HCT116 (cell line): Measurements from ENCODE around the gene DUSP28. TPM values are rescaled to one million over a fixed set of nuclear protein-coding genes. Genes with fewer than 3 reads are reported as not detected.

Source experiments
- ATAC-seq: fragments of 200-7000 bp; cut with Tn5 transposase; 2 replicates; pipeline ENCODE4 v1.9.1; 2020; ENCODE audit warnings: mild to moderate bottlenecking, moderate library complexity
- BruUV-seq: library from RNA; stranded (reverse); fragments of 400-500 nt; replicated peaks from 2 replicates; lab custom pipeline; 2021; lab: Mats Ljungman, UMichigan
- CTCF ChIA-PET: fragments of 300-600 bp; sonication (Branson Sonifier 250); formaldehyde crosslinking; loops from one replicate; lab custom pipeline; 2021; ENCODE audit warnings: antibody characterized with exemption; lab: Charles Lee
- POLR2A ChIA-PET: fragments of 300-600, 350-600 bp; sonication (Branson Sonifier 250); formaldehyde crosslinking; loops from one replicate; lab custom pipeline; 2021; ENCODE audit warnings: antibody characterized with exemption; lab: Charles Lee
- RAD21 ChIA-PET, 2 experiments: fragments of 300-600 bp; sonication (Branson Sonifier 250); formaldehyde crosslinking; loops; one replicate each; lab custom pipeline; 2023; ENCODE audit warnings: low total read pairs in 2 of 2; ENCODE audit not compliant: uncharacterized antibody in 2 of 2, unreplicated experiment in 2 of 2, low non-redundant PET in 1 of 2; lab: Charles Lee
- DNase-seq: peaks from one replicate; pipeline ENCODE4 v3.0.0-alpha.2; 2010; ENCODE audit warnings: low read depth, low spot score
- H2AFZ ChIP-seq: fragments of 200-600 bp; shearing (Covaris generic), sonication (generic); 2 replicates; pipeline ENCODE4 v1.6.1; 2017; ENCODE audit warnings: low read depth, mixed run types, mixed read lengths, antibody characterized with exemption, low read length; ENCODE audit not compliant: poor library complexity, severe bottlenecking
- H3K27ac ChIP-seq: 2 replicates; pipeline ENCODE4 v1.5.1; 2012; ENCODE audit warnings: low read depth, low read length
- H3K27me3 ChIP-seq: fragments of 200-600 bp; sonication (generic); 2 replicates; pipeline ENCODE4 v1.6.1; 2016; ENCODE audit warnings: mixed run types, low read length, mixed read lengths; ENCODE audit not compliant: insufficient read depth
- H3K36me3 ChIP-seq, 2 experiments: fragments of 200-500 bp in 1 of 2; fragments of 200-600 bp in 1 of 2; sonication (Bioruptor generic) in 1 of 2; sonication (generic) in 1 of 2; 2 replicates each; pipeline versions ENCODE4 v1.5.1 to v1.6.1; 2014 to 2016; ENCODE audit warnings: low read length in 2 of 2, inconsistent platforms in 1 of 2, mixed read lengths in 1 of 2, mixed run types in 1 of 2; ENCODE audit not compliant: insufficient read depth in 2 of 2, control insufficient read depth in 1 of 2
- H3K4me1 ChIP-seq, 2 experiments: fragments of 200-600 bp in 1 of 2; sonication (generic) in 1 of 2; 2 replicates each; pipeline versions ENCODE4 v1.5.1 to v1.6.1; 2012 to 2017; ENCODE audit warnings: low read length in 2 of 2, inconsistent platforms in 1 of 2, mild to moderate bottlenecking in 1 of 2, mixed read lengths in 1 of 2, mixed run types in 1 of 2, moderate library complexity in 1 of 2; ENCODE audit not compliant: insufficient read depth in 2 of 2, control insufficient read depth in 1 of 2
- H3K4me2 ChIP-seq: fragments of 200-600 bp; sonication (generic); 2 replicates; pipeline ENCODE4 v1.6.1; 2017; ENCODE audit warnings: mixed run types, low read length, mixed read lengths
- H3K4me3 ChIP-seq, 2 experiments: fragments of 200-600 bp in 1 of 2; sonication (generic) in 1 of 2; replicated peaks in 1 of 2; 2 replicates each; pipeline ENCODE4 v1.5.1; 2011 to 2016; ENCODE audit warnings: low read length in 2 of 2, control low read depth in 1 of 2, low read depth in 1 of 2, mild to moderate bottlenecking in 1 of 2, mixed read lengths in 1 of 2, mixed run types in 1 of 2
- H3K79me2 ChIP-seq: fragments of 200-600 bp; sonication (generic); 2 replicates; pipeline ENCODE4 v1.6.1; 2017; ENCODE audit warnings: mild to moderate bottlenecking, mixed run types, low read length, moderate library complexity, mixed read lengths; ENCODE audit not compliant: insufficient read depth
- H3K9ac ChIP-seq: fragments of 200-600 bp; sonication (generic); 2 replicates; pipeline ENCODE4 v1.6.1; 2016; ENCODE audit warnings: low read length, mixed read lengths
- H3K9me2 ChIP-seq: fragments of 200-600 bp; sonication (generic), shearing (Covaris generic); 2 replicates; pipeline ENCODE4 v1.6.1; 2017; ENCODE audit warnings: mixed run types, mild to moderate bottlenecking, moderate library complexity; ENCODE audit not compliant: insufficient read depth
- H3K9me3 ChIP-seq, 2 experiments: fragments of 200-500 bp in 1 of 2; fragments of 200-600 bp in 1 of 2; sonication (Bioruptor generic) in 1 of 2; sonication (generic) in 1 of 2; 2 replicates each; pipeline ENCODE4 v1.6.1; 2014 to 2017; ENCODE audit warnings: low read length in 2 of 2, mixed read lengths in 2 of 2, inconsistent platforms in 1 of 2, low read depth in 1 of 2, mild to moderate bottlenecking in 1 of 2, mixed run types in 1 of 2, moderate library complexity in 1 of 2; ENCODE audit not compliant: control insufficient read depth in 1 of 2, insufficient read depth in 1 of 2
- H4K20me1 ChIP-seq: fragments of 200-600 bp; sonication (generic), shearing (Covaris generic); 2 replicates; pipeline ENCODE4 v1.6.1; 2017; ENCODE audit warnings: mixed run types, mild to moderate bottlenecking, moderate library complexity; ENCODE audit not compliant: insufficient read depth
- ELF1 ChIP-seq: IDR thresholded peaks from 2 replicates; pipeline ENCODE4 v1.6.1; 2012; ENCODE audit warnings: low read depth, borderline replicate concordance
- POLR2A ChIP-seq: IDR thresholded peaks from 2 replicates; pipeline ENCODE4 v1.7.0; 2011; ENCODE audit warnings: borderline replicate concordance; ENCODE audit not compliant: insufficient read depth, insufficient read length; ENCODE audit errors: extremely low read depth
- POLR2AphosphoS5 ChIP-seq: IDR thresholded peaks from 2 replicates; pipeline ENCODE4 v1.6.1; 2011; ENCODE audit warnings: mild to moderate bottlenecking, low read depth, low read length, moderate library complexity
- SRF ChIP-seq: IDR thresholded peaks from 2 replicates; pipeline ENCODE4 v1.6.1; 2012; ENCODE audit warnings: low read depth
- YY1 ChIP-seq: IDR thresholded peaks from 2 replicates; pipeline ENCODE4 v1.6.1; 2011; ENCODE audit warnings: low read length, low read depth, moderate library complexity, mild to moderate bottlenecking; ENCODE audit not compliant: insufficient replicate concordance; ENCODE audit errors: extremely low read depth
- intact Hi-C: fragments of 100-400 bp; cut with micrococcal nuclease; formaldehyde crosslinking; loops from 2 replicates; pipeline ENCODE4 v1.10.0; 2022
- total RNA-seq: library from RNA; stranded (reverse); gene quantifications from one replicate; pipeline ENCODE4 v1.2.1, GENCODE V29; 2021; ENCODE audit not compliant: unreplicated experiment
- TF ChIP-seq, protein P1 (sequence below): IDR thresholded peaks from 2 replicates; pipeline ENCODE4 v1.6.1; 2012; ENCODE audit warnings: low read depth
- TF ChIP-seq, protein P2 (sequence below), 3 experiments: fragments of 200-600 bp in 1 of 3; sonication (generic) in 1 of 3; IDR thresholded peaks in 2 of 3; conservative IDR thresholded peaks in 1 of 3; 2 replicates each; pipeline ENCODE4 v1.5.1; 2012 to 2017; ENCODE audit warnings: low read depth in 2 of 3, low read length in 2 of 3, antibody characterized with exemption in 1 of 3, borderline replicate concordance in 1 of 3, control low read depth in 1 of 3, mild to moderate bottlenecking in 1 of 3, mixed read lengths in 1 of 3, mixed run types in 1 of 3, moderate library complexity in 1 of 3; ENCODE audit not compliant: insufficient read depth in 1 of 3

Gene DUSP28
- total RNA-seq, 1 experiment from 2014 or later, result 5.6 TPM

GRCh38 chr2:240578488-240578887 is 18.3 kb downstream of the DUSP28 start:
- Histone ChIP-seq H3K4me3 (no peak overlapping the region), H3K9ac (peak overlapping the region; percentile 70; the same call in 1 of the 2 replicates), H3K36me3 (no peaks in the 10 kb centered on the region), H2AFZ (no peak overlapping the region), H3K27ac (peak overlapping the region; percentile 77), H4K20me1 (no peaks in the 10 kb centered on the region), H3K9me2 (no peaks in the 10 kb centered on the region)
- no TSS peak for BruUV-seq
- intact Hi-C loops, result no loop called here
- ChIA-PET POLR2A (no interaction called here), RAD21 (no interaction called here), CTCF (interaction anchor here (3.7 kb wide), 1 partner anchor 12 kb away, joined by 48 read pairs; no protein-coding TSS in a partner anchor)
- TF ChIP-seq, protein P1, sequence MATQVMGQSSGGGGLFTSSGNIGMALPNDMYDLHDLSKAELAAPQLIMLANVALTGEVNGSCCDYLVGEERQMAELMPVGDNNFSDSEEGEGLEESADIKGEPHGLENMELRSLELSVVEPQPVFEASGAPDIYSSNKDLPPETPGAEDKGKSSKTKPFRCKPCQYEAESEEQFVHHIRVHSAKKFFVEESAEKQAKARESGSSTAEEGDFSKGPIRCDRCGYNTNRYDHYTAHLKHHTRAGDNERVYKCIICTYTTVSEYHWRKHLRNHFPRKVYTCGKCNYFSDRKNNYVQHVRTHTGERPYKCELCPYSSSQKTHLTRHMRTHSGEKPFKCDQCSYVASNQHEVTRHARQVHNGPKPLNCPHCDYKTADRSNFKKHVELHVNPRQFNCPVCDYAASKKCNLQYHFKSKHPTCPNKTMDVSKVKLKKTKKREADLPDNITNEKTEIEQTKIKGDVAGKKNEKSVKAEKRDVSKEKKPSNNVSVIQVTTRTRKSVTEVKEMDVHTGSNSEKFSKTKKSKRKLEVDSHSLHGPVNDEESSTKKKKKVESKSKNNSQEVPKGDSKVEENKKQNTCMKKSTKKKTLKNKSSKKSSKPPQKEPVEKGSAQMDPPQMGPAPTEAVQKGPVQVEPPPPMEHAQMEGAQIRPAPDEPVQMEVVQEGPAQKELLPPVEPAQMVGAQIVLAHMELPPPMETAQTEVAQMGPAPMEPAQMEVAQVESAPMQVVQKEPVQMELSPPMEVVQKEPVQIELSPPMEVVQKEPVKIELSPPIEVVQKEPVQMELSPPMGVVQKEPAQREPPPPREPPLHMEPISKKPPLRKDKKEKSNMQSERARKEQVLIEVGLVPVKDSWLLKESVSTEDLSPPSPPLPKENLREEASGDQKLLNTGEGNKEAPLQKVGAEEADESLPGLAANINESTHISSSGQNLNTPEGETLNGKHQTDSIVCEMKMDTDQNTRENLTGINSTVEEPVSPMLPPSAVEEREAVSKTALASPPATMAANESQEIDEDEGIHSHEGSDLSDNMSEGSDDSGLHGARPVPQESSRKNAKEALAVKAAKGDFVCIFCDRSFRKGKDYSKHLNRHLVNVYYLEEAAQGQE, result no peak
- TF ChIP-seq ELF1 (no peak), POLR2A (no peak), YY1 (no peak), SRF (no peak), POLR2AphosphoS5 (no peak)
- TF ChIP-seq, protein P2, sequence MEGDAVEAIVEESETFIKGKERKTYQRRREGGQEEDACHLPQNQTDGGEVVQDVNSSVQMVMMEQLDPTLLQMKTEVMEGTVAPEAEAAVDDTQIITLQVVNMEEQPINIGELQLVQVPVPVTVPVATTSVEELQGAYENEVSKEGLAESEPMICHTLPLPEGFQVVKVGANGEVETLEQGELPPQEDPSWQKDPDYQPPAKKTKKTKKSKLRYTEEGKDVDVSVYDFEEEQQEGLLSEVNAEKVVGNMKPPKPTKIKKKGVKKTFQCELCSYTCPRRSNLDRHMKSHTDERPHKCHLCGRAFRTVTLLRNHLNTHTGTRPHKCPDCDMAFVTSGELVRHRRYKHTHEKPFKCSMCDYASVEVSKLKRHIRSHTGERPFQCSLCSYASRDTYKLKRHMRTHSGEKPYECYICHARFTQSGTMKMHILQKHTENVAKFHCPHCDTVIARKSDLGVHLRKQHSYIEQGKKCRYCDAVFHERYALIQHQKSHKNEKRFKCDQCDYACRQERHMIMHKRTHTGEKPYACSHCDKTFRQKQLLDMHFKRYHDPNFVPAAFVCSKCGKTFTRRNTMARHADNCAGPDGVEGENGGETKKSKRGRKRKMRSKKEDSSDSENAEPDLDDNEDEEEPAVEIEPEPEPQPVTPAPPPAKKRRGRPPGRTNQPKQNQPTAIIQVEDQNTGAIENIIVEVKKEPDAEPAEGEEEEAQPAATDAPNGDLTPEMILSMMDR (IDR thresholded peaks at IDR 0.05 in 2 of 3, conservative IDR thresholded peaks at IDR 0.05 in 1 of 3; ENCODE audit: borderline replicate concordance in 1 of 3, insufficient read depth in 1 of 3, low read depth in 2 of 3, low read length in 2 of 3), result no peak
- TF ChIP-seq, all 23 proteins: peak for 0
- Histone ChIP-seq H3K4me2 (no peak overlapping the region; the same call in 1 of the 2 replicates), H3K4me1 (peaks cover 35 to 47% of the 10 kb centered on the region in 2 experiments), H3K9me3 (no peaks in the 10 kb centered on the region), H3K27me3 (no peaks in the 10 kb centered on the region), H3K79me2 (peaks cover 45% of the 10 kb centered on the region)
- ATAC-seq, result no peak
- no peak for DNase-seq
